ENCODE data around the gene RARRES2.

GRCh38 chr7:150358433-150358832 lies 17.0 kb upstream of the RARRES2 start:
- TF ChIP-seq CTCF (IDR thresholded peaks at IDR 0.05) = no peak
- no peak for TF ChIP-seq POLR2A (IDR thresholded peaks at IDR 0.05)
- TF ChIP-seq POLR2AphosphoS5 (IDR thresholded peaks at IDR 0.05; ENCODE audit: insufficient read depth in 1 of 2, low read depth in 1 of 2) = no peak

Data from vagina (tissue), 2 donors.